HG03095 (cell line): ENCODE measurements around the gene MSI2.

Experiments used
- ATAC-seq: cut with Tn5 transposase; IDR thresholded peaks from one replicate; pipeline ENCODE4 v1.9.1; 2021; ENCODE audit warnings: moderate library complexity; ENCODE audit not compliant: unreplicated experiment

Gene MSI2

DNA sequence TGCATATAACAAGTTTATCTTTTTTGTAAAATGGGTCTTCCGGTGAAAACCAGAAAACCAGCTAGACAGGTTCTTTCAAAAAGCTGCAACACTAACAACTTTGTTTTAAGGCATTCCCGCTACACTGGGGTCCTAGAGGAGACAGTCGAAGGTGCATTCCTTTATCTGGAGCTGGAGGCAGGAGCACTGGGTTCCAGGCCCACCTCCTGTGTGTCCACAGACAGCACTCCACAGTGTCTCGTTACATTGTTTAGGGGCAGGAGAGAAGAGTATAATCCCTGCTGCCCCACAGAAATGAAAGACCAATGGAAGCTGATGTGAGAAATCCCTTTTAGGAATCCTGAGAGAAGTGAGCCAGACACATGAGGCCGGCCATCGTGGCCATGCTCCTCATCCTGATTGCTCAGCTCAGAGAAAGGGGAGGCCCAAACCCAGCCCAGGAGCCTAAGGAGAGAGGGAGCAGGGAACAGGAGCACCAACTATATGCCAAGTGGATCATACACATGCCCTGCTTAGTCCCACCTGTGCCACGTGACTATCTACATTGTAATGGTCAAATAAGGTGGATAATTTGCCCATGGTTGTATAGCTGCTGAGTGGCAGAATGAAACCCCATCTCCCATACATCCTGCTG is 429.3 kb downstream of the MSI2 start:
- no peak for ATAC-seq

DNA sequence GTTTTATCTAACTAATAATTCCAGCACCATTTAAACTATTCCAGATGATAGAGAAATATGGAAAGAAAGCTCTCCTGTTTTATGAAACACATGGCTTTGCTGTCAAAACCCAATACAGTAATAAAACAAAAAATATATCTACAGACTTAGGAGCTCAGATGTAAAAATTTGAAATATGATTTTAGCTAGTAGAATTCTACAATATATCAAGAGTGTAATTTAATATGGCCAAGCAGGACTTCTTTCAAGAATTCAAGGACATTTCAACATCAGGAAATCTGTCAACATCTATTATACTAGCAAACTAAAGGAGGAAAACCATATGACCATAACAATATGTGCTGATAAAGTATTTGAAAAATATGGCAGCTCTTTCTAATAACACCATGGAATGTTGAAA is 431.3 kb downstream of the MSI2 start:
- no peak for ATAC-seq

DNA sequence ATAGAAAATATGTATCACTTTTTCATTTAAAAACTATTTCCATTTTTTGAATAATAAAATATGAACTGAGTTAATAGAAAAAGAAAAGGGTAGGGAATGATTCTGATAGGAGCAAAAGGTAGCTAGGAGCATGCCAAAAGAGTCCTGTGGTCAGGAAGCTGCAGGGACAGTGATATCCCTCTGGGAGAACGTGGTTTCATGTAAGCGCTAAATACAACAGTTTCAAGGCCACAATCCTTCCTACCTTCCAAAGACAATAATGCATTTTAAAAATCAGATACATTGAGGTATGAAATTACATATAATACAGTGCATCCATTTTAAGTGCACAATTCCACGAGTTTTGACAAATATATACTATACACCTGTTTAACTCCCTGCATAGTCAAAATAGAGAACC is 432.9 kb downstream of the MSI2 start:
- no peak for ATAC-seq

DNA sequence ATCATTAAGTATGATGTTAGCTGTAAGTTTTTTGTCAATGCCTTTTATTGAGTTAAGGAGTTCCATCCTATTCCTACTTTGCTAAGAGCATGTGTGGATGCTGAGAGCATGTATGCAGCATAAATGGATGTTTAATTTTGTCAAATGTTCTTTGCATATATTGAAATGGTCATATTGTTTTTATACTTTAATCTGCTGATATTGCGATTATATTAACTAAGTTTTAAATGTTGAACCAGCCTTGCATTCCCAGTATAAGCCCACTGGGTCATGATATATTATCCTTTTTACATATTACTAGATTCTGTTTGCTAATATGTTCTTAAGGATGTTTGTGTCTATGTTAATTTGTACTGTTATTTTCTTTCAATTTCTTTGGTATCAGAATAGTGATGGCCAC is 435.6 kb downstream of the MSI2 start:
- ATAC-seq = no peak

DNA sequence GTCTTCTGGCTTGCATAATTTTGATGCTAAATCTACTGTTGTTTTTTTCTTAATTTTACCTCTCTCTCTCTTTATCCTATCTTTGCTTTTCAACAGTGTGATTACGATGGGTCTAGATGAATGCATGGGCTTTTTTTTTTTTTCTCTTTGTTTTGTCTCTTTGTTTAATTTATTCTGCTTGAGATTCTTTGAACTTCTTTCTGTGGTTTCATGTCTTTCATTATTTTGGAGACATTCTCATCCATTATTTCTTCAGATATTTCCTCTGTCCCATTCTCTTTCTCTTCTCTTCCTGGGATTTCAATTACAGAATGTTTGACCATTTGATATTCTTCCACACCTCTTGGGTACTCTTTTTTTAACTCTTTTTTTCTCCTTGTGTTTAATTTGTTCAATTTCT is 436.4 kb downstream of the MSI2 start:
- no peak for ATAC-seq

DNA sequence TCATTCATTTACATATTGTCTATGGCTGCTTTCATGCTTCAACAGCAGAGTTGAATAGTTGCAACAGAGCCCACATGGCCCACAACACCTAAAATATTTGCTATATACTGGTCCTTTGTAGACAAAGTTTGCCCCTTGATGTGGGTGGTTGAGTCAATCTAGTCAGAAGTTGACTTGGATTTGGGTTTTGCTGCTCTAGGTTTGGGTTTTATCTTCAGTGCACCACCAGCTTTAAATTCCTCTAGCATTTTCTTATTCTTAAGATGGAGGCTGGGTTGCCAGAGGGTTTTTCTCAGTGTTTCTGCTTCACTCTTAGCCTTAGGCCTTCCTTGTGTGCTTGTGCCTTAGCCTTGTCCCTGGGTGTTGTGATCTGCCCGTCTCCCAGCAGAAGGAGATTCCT is 437.7 kb downstream of the MSI2 start:
- ATAC-seq = no peak

DNA sequence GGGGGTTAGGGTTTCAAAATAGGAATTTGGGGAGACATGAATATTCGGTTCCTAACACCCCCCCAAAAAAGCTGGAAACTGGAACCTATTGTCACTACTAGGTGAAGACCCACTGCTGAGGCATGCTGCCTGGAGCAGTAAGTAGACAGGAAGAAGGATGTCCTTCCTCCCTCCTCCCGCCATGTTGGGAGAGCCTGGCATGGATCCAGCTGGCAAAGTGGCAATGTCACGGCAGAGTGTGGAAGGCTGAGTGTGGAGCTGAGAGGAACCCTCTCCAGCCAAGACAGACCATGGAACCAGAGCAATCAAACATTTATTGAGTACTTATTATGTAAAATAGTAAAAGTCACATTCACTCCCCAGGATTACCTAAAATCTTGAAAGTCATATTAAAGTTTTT is 439.7 kb downstream of the MSI2 start:
- no peak for ATAC-seq

DNA sequence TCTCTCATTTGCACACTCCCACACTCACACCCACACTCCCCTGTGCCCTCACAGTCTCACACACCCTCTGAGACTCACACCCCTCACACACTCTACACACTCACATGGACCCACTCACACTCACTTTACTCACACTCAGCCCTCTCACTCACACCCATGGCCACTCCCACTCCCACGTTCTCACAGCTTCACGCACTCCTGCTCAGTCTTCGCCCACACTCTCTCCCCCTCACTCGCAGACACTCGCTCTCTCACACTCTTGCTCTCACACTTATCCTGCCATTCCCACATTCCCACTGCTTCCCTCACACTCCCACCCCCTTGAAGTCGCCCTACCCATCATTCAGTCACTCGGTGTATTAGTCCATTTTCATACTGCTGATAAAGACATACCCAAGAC is 440.9 kb downstream of the MSI2 start:
- ATAC-seq = no peak

DNA sequence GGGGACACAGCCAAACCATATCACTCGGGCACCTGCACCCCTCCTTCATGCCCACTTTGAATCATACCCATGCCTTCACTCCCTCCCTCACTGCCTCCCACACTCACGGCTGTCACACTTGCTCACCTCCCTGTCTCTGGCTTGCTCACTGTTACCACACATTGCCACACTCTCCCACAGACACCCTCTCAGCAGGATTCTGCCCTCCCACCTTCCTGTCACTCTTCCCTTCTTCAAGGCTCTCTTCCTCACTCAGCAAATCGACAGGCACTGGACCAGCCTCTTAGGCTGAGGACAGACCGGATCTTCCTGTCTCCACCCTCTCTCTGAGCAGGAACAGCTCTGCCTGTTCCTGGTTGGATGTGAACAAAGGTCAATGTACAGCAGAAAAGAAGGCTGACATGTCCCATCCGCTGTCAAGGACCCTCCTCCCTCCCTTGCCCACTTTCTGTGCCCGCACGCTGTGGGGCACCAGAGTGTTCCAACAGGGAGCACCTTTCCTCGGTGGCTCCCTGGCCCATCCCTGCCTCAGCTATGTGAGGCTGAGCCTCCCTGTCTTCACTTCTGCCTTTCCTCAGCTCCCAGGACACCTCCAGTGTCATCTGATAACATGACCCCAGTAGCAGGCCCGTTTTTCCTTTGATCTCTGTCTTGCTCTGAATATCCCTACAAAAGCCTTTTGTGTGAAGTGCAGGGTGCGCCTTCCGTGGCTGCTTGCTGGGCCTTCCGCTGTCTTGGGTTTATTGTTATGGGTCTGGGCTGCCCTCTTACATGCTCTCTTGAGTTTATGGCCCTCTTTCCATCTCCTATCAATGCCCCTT is 441.8 kb downstream of the MSI2 start:
- ATAC-seq = no peak

DNA sequence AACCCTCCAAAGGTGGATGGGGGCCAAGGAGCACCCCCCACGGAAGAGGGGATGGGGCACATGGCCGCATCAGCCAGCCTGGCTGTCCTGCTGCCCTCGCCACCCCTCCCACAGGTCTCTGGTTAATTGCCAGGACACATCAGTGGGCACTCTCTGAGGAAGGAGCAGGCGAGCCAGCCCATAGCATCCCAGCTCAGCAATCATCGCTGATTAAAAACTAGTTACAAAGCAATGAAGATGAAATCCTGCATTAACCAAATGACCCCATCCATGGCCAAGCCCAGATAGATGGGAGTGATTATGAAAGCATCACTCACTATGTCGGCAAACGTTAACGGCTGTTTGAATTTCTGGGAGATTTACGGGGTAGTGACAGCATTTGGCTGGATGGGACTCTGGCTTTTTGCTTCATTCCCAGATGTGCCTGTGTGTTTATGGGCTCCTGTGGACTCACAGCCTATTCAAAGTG is 443.5 kb downstream of the MSI2 start:
- no peak for ATAC-seq

DNA sequence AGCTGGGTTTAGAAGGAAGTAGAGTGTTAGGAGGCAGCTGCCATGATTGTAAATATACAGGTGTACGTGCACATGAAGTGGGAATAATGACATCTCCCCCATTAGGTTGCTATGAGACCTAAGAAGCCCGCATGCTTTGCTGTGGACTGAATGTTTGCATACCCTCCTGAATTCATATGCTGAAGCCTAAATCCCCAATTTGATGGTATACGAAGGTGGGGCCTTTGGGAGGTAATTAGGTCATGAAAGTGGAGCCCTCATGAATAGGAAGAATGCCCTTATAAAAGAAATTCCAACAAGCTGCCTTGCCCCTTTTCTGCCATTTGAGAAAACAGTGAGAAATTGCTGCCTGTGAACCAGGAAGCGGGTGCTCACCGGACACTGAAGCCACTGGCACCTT is 444.8 kb downstream of the MSI2 start:
- ATAC-seq = no peak

DNA sequence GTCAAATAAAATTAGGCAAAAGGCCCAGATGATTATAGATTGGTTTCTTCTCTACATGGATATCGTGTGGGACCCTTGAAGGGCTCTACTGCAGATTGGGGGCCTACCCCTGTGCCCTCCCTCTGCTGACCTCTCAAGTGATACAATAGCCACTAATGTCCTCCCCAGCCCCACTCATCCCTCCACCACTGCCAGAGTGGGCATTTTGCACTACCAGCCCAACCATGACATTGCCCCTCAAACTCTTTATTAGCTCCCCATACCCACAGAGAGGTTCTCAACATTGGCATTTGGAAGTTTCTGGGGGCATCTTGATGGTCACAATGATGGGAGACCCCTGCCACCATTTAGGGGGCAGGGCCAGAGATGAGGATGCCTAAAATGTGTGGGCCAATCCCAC is 446.9 kb downstream of the MSI2 start:
- no peak for ATAC-seq

DNA sequence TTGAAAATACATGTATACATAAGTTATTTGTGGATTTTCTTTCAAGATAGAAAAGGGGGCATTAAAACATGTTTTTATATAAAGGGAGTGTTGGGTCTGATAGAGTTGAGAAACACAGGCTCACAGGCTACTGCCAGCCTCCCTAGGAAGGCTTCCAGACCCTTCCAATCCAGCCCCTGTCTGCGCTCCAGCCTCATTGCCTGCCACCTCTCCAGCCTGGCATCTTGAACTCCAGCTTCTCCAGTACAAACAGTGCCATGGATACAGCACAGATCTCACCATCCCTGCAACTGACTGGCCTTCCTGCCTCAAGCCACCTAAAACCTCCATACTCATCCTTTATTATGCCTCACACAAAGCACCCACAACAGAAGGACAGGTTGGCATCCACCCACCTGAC is 448.1 kb downstream of the MSI2 start:
- no peak for ATAC-seq

DNA sequence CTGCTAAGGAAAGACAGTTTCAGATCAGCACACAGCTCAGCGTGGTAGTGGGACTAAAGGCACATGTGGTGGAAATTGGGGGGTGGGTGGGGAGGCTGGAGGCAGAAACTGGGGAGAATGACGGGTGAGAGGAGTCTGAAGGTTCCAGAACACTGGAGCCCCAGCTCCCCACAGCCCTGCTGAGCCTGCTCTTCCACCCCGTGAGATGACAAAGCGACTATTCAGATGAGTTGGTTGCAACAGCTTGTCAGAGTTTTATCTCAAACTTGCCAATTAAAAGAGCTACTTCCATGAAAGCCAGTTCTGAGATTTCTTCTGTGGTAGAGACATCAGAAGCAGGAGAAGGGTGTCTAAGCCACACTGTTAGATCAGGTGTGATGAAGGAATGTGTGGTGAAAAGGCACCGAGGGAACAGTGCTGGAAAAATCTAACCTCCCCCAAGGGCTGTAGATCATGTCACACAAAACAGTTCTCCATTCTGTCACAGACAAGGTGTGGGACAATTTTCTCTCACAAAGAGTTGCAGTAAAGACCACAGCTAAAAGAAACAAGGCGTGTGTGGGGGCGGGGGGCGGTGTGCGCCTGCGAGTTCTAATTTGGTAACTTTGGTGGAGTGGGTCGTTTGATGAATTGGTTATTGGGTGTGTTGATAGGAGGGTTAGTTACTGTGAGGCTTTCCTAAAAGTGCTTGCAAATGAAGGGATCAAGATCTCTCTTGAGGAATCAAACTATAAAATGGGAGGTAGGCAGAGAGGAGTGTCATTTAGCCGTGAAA is 449.8 kb downstream of the MSI2 start:
- ATAC-seq = no peak

DNA sequence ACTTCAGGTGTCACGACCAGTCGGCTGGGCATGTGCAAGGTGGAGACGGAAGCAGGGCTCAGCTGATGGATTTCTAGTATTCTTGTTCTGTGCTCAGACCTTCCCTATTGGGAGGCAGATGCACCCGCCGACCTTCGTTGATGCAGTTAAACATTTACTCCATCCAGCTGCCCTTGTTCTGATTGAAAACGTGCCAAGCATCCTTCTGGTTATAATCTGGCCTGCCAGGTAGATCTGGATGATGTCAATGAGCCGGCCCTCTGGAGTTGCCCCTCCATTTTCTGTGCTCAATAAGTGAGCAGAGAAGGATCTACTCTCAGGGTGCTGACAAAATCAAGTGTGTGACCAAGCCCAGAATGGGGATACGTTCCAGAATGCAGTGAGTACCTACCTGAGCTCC is 450.4 kb downstream of the MSI2 start:
- no peak for ATAC-seq

DNA sequence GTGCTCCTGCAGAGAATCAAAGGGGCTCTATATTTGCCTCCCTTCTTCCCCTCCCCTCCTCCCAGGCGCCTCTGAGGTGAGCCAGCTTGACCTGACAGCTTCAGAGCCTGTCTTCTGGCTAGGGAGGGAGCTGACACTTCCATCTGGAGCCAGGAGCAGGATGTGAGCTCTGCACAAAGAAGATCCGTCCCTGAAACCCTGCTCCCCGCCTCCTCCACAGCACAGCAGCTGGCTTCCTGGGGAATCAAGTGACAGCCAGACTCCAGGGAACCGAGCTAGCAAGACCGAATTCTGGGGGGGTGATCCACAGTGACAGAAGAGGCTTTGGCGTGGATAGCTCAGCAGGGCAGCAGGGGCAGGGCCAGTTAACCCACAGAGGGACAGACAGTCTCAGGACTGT is 451.6 kb downstream of the MSI2 start:
- no peak for ATAC-seq

DNA sequence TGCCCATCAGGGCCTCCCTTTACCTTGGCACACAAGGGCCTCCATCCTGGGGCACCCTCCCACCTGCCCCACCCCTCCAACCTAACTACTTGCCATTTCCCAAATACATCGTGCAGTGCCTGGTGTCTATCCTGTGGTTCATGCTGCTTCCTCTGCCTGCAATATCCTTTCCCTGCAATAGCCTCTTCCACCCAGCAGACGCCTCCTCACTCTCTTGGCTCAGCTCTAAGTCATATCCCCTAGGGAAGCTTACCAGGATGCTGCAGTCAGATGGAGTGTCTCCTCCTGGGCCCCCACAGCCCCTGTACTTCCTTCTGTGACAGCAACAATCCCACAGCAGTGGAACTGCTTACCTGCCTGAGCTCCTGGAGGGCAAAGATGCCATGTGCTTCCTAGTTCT is 452.1 kb downstream of the MSI2 start:
- no peak for ATAC-seq

DNA sequence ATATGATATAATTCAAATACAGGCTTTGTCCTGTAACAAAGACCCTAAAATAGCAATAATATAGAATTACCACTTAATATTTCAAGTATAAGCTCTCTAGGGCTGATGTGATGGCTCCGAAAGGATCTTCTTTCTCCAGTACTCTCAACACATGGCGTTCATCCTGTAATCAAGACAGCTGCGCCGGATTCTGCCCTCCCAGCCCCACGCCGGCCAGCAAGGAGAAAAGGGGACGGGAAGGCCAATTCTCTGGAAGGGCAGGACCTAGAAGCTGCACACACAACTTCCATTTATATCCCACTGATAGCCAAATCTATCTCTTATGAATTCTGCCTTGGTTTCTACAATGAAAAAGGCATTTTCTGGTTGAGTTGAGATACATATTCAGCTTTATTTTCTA is 456.8 kb downstream of the MSI2 start:
- ATAC-seq = no peak

DNA sequence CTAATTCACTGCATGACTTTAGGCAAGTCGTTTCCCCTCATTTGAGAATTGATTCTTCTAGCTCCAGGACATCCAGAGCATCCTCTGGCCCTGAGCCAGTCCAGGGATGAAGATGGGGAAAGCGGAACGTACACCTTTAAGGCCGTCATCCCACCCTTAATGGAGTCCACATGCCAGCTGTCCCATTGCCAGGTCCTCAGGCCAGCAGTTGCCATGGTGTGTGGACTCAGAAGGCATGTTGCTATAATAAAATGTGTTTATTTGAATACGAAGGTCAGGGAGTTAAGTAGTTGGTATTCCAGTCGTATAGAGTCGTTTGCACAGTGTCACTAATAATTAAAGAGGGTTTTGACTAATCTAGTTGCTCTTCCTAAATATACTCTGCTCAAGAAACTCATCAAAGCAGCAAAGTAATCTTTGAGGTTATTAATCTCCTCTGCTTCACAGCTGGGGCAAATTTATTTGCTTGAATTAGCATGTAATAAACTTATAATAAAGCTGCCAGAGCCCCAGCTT is 458.4 kb downstream of the MSI2 start:
- no peak for ATAC-seq

DNA sequence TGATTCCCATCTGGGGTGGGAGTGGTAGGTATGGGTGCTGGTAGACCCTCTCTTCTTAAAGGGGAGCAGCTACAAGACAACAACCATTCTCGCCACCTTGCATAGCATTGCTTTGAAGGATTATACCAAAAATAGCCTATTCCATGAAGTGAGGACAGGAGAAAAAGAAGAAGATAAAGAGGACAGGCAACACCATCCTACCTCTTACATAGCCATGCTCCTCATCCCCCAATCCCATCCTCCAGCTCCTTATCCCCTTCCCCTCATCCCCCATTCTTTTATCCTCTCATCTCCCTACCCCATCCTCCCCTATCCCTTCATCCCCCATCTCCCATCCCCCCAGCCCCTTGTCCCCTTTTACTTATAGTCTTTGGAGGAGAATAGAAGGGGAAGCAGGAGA is 459.7 kb downstream of the MSI2 start:
- ATAC-seq = no peak

DNA sequence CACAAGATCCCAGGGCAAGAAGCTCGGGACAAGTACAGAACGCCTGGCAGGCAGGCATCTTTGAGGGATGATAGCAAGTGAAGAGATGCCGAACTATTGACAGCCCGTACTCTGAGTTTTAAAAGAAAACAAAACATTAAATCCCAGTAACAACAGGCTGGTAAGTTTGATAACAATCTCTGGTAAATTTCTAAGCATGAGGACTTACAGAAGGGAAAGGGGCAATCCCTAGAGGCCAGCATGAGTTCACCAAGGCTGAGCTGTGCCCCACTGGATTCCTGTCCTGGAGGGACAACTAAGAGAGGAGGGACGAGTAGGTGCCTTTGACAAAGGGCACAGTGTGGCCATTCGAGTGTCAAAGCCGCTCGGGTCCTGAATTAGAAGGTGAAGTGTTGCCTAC is 462.6 kb downstream of the MSI2 start:
- ATAC-seq = no peak
